HUES64 (cell line): ENCODE data around the gene IL4R.
"Not testable (repeated sequence)": the region's sequence is repeated elsewhere in the genome, so short reads cannot be mapped to it uniquely, and the experiment has no call there.

Experiments used
- H3K27ac ChIP-seq: 2 replicates; pipeline ENCODE4 v1.7.0; 2013; ENCODE audit warnings: low read depth, low read length, inconsistent platforms
- H3K27me3 ChIP-seq: 2 replicates; pipeline ENCODE4 v1.6.1; 2013; ENCODE audit warnings: mild to moderate bottlenecking, low read length; ENCODE audit not compliant: insufficient read depth
- H3K36me3 ChIP-seq: 2 replicates; pipeline ENCODE4 v1.6.1; 2013; ENCODE audit warnings: mild to moderate bottlenecking, low read length; ENCODE audit not compliant: insufficient read depth
- H3K4me1 ChIP-seq: 2 replicates; pipeline ENCODE4 v1.6.1; 2013; ENCODE audit warnings: mild to moderate bottlenecking, low read length, moderate library complexity; ENCODE audit not compliant: insufficient read depth
- H3K4me3 ChIP-seq: 2 replicates; pipeline ENCODE4 v1.5.1; 2013; ENCODE audit warnings: mild to moderate bottlenecking, low read length, moderate library complexity
- H3K9ac ChIP-seq: 2 replicates; pipeline ENCODE4 v1.6.1; 2013; ENCODE audit warnings: mild to moderate bottlenecking, low read depth, low read length
- H3K9me3 ChIP-seq: 2 replicates; pipeline ENCODE4 v1.6.1; 2013; ENCODE audit warnings: low read depth, low read length; ENCODE audit not compliant: insufficient read depth
- WGBS: fragments of 150-250, 120-280 bp; methylation state at CpG from one replicate; pipeline ENCODE4 v1.1.7; 2013; ENCODE audit warnings: missing lambda C conversion rate; 5-methylcytosine and 5-hydroxymethylcytosine counted together

Gene IL4R

GRCh38 chr16:27273670-27274423, 39.9 kb upstream of the IL4R start:
- H3K27me3 ChIP-seq: no peaks in the 10 kb centered on the region
- 89% methylated on average over 8 of the region's 8 CpGs for WGBS
- no peaks in the 10 kb centered on the region for H3K36me3 ChIP-seq
- H3K9me3 ChIP-seq: no peaks in the 10 kb centered on the region
- H3K27ac ChIP-seq: no peak overlapping the region
- H3K9ac ChIP-seq: no peak overlapping the region
- no peak overlapping the region for H3K4me3 ChIP-seq
- no peaks in the 10 kb centered on the region for H3K4me1 ChIP-seq

- H3K4me3 ChIP-seq, H3K9me3 ChIP-seq, H3K9ac ChIP-seq, H3K27ac ChIP-seq, H3K4me1 ChIP-seq, H3K27me3 ChIP-seq, H3K36me3 ChIP-seq: not testable (repeated sequence)
- WGBS: 96% methylated on average over 7 of the region's 7 CpGs
Measured at GRCh38 chr16:27274424-27274874, 39.3 kb upstream of the IL4R start.

- Histone ChIP-seq H3K36me3 (no peaks in the 10 kb centered on the region), H3K4me1 (no peaks in the 10 kb centered on the region), H3K9ac (no peak overlapping the region), H3K27me3 (no peaks in the 10 kb centered on the region), H3K27ac (no peak overlapping the region), H3K4me3 (no peak overlapping the region), H3K9me3 (no peaks in the 10 kb centered on the region)
- WGBS: 86% methylated on average over 1 of the region's 1 CpG
Measured at GRCh38 chr16:27275394-27275793, 38.4 kb upstream of the IL4R start.

- Histone ChIP-seq H3K27me3 (no peaks in the 10 kb centered on the region), H3K9me3 (no peaks in the 10 kb centered on the region), H3K4me3 (no peak overlapping the region), H3K36me3 (no peaks in the 10 kb centered on the region), H3K27ac (no peak overlapping the region), H3K9ac (no peak overlapping the region), H3K4me1 (no peaks in the 10 kb centered on the region)
- 69% methylated on average over 7 of the region's 7 CpGs for WGBS
Measured at GRCh38 chr16:27281243-27281642, 32.5 kb upstream of the IL4R start.

GRCh38 chr16:27284865-27285675, 28.7 kb upstream of the IL4R start:
- WGBS: 89% methylated on average over 7 of the region's 7 CpGs
- H3K27me3 ChIP-seq: no peaks in the 10 kb centered on the region
- no peaks in the 10 kb centered on the region for H3K4me1 ChIP-seq
- H3K9ac ChIP-seq: no peak overlapping the region
- no peaks in the 10 kb centered on the region for H3K36me3 ChIP-seq
- no peak overlapping the region for H3K4me3 ChIP-seq
- no peaks in the 10 kb centered on the region for H3K9me3 ChIP-seq
- no peak overlapping the region for H3K27ac ChIP-seq

- Histone ChIP-seq H3K9me3 (no peaks in the 10 kb centered on the region), H3K4me1 (no peaks in the 10 kb centered on the region), H3K4me3 (no peak overlapping the region), H3K36me3 (no peaks in the 10 kb centered on the region), H3K9ac (no peak overlapping the region), H3K27me3 (no peaks in the 10 kb centered on the region), H3K27ac (no peak overlapping the region)
- 90% methylated on average over 6 of the region's 6 CpGs for WGBS
Measured at GRCh38 chr16:27285676-27286196, 28.0 kb upstream of the IL4R start.

GRCh38 chr16:27286451-27286850, 27.3 kb upstream of the IL4R start:
- no peak overlapping the region for H3K9ac ChIP-seq
- WGBS: 80% methylated on average over 4 of the region's 4 CpGs

GRCh38 chr16:27287051-27287811, 26.5 kb upstream of the IL4R start:
- H3K36me3 ChIP-seq: no peaks in the 10 kb centered on the region
- no peaks in the 10 kb centered on the region for H3K27me3 ChIP-seq
- H3K4me3 ChIP-seq: no peak overlapping the region
- H3K4me1 ChIP-seq: no peaks in the 10 kb centered on the region
- WGBS: 94% methylated on average over 8 of the region's 8 CpGs
- H3K9ac ChIP-seq: no peak overlapping the region
- H3K9me3 ChIP-seq: no peaks in the 10 kb centered on the region
- no peak overlapping the region for H3K27ac ChIP-seq

More at GRCh38 chr16:27286451-27286850, 27.3 kb upstream of the IL4R start:
- H3K36me3 ChIP-seq: no peaks in the 10 kb centered on the region
- H3K27ac ChIP-seq: no peak overlapping the region
- no peak overlapping the region for H3K4me3 ChIP-seq
- no peaks in the 10 kb centered on the region for H3K4me1 ChIP-seq
- no peaks in the 10 kb centered on the region for H3K9me3 ChIP-seq
- H3K27me3 ChIP-seq: no peaks in the 10 kb centered on the region

- Histone ChIP-seq H3K9me3 (no peaks in the 10 kb centered on the region), H3K27me3 (no peaks in the 10 kb centered on the region), H3K27ac (no peak overlapping the region), H3K4me1 (no peaks in the 10 kb centered on the region), H3K36me3 (no peaks in the 10 kb centered on the region), H3K9ac (no peak overlapping the region), H3K4me3 (no peak overlapping the region)
- 95% methylated on average over 11 of the region's 11 CpGs for WGBS
Measured at GRCh38 chr16:27287887-27288286, 25.9 kb upstream of the IL4R start.

- H3K27me3 ChIP-seq, H3K36me3 ChIP-seq, H3K9ac ChIP-seq, H3K4me1 ChIP-seq, H3K4me3 ChIP-seq, H3K9me3 ChIP-seq, H3K27ac ChIP-seq: not testable (repeated sequence)
- 80% methylated on average over 6 of the region's 6 CpGs for WGBS
Measured at GRCh38 chr16:27288313-27288712, 25.5 kb upstream of the IL4R start.

- no peak overlapping the region for H3K27ac ChIP-seq
- H3K36me3 ChIP-seq: no peaks in the 10 kb centered on the region
- no peaks in the 10 kb centered on the region for H3K9me3 ChIP-seq
Measured at GRCh38 chr16:27289669-27290068, 24.1 kb upstream of the IL4R start.

More at GRCh38 chr16:27289669-27290068, 24.1 kb upstream of the IL4R start:
- H3K27me3 ChIP-seq: no peaks in the 10 kb centered on the region
- H3K4me3 ChIP-seq: no peak overlapping the region
- H3K9ac ChIP-seq: no peak overlapping the region
- WGBS: 86% methylated on average over 6 of the region's 6 CpGs
- no peaks in the 10 kb centered on the region for H3K4me1 ChIP-seq
